Left ventricle myocardium inferior (tissue), 1 donor: ENCODE results near the gene SMIM15. TPM values are rescaled to one million over a fixed set of nuclear protein-coding genes. Genes with fewer than 3 reads are reported as not detected.

Experiments used
- DNase-seq: peaks from one replicate; pipeline ENCODE4 v3.0.0-alpha.2; 2020
- H3K27ac ChIP-seq: fragments of 200-600 bp; replicated peaks from 2 replicates; pipeline ENCODE4 v1.8.0; 2021
- H3K27me3 ChIP-seq: fragments of 200-600 bp; 2 replicates; pipeline ENCODE4 v1.8.0; 2021; ENCODE audit warnings: low read depth
- H3K36me3 ChIP-seq: fragments of 200-600 bp; 2 replicates; pipeline ENCODE4 v1.8.0; 2021
- H3K4me1 ChIP-seq: fragments of 200-600 bp; 2 replicates; pipeline ENCODE4 v1.8.0; 2021
- H3K4me3 ChIP-seq: fragments of 200-600 bp; 2 replicates; pipeline ENCODE4 v1.8.0; 2021; ENCODE audit warnings: mild to moderate bottlenecking, moderate library complexity
- H3K9me3 ChIP-seq: fragments of 200-600 bp; replicated peaks from 2 replicates; pipeline ENCODE4 v1.8.0; 2021
- CTCF ChIP-seq: fragments of 200-600 bp; IDR thresholded peaks from 2 replicates; pipeline ENCODE4 v1.8.0; 2021; ENCODE audit warnings: antibody characterized with exemption, mild to moderate bottlenecking, borderline replicate concordance
- intact Hi-C: fragments of 100-400 bp; cut with micrococcal nuclease; formaldehyde crosslinking; loops from one replicate; pipeline ENCODE4 v1.11.0; 2022
- total RNA-seq: library from RNA; stranded (reverse); fragmentation: NEBNext Ultra II Directional; extraction: Animal tissue kit (Norgen Biotek cat#: 25700); gene quantifications from one replicate; pipeline ENCODE4 v1.2.1, GENCODE V29; 2021
- donor health status: DM: no; HTN: yes; CAD: no; lungs with severe emphysema.

Gene SMIM15
- total RNA-seq, 1 donor from 2014 or later, result 23.3 TPM

GRCh38 chr5:61132559-61132958 is 29.7 kb downstream of the SMIM15 start:
- no peaks in the 10 kb centered on the region for H3K36me3 ChIP-seq
- intact Hi-C loops, result no loop called here
- no peak for DNase-seq

DNA sequence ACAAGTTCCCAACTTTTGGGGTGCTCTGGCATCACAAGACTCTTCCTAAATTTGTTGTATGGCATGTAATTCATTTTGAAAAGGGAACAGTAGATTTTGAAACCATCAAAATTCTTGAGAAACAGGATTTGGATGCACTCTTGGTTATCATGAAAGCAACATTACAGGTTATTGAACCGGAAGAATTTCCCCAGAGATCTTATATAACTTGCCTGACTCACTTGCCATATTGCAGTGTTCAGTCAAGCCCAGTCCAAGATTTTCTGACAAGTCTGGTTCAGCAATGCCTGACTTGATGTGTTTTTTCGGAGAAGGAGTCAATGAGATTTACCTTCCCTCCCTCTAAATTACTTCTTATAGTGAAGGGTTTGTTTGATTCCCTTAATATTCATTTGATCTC is 32.0 kb downstream of the SMIM15 start:
- no peaks in the 10 kb centered on the region for H3K36me3 ChIP-seq
- H3K9me3 ChIP-seq, result no peaks in the 10 kb centered on the region
- H3K4me1 ChIP-seq, result no peaks in the 10 kb centered on the region
- no peaks in the 10 kb centered on the region for H3K27me3 ChIP-seq
- H3K27ac ChIP-seq, result no peak overlapping the region
- no peak overlapping the region for H3K4me3 ChIP-seq
- intact Hi-C loops, result no loop called here
- TF ChIP-seq CTCF, result no peak
- no peak for DNase-seq

More at GRCh38 chr5:61132559-61132958, 29.7 kb downstream of the SMIM15 start:
- Histone ChIP-seq H3K4me3 (no peak overlapping the region), H3K9me3 (no peaks in the 10 kb centered on the region), H3K4me1 (no peaks in the 10 kb centered on the region), H3K27me3 (no peaks in the 10 kb centered on the region), H3K27ac (no peak overlapping the region)
- no peak for TF ChIP-seq CTCF

DNA sequence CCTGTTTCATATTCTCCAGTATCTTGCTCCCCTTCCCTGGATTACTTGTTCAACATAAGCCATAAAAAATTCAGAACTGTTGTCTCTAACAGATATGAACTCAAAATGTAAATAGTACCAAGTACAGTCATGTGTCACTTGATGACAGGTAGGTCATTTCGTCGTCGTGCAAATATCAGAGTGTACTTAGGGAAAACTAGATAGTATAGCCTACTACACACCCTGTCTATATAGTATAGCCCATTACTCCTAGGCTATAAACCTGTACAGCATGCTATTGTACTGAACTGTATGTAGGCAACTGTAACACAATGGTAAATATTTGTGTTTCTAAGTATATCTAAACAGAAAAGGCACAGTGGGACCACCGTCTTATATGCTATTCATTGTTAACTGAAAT is 39.1 kb downstream of the SMIM15 start:
- intact Hi-C loops, result no loop called here
- no peak for TF ChIP-seq CTCF
- Histone ChIP-seq H3K27ac (no peak overlapping the region), H3K4me3 (no peak overlapping the region), H3K4me1 (no peaks in the 10 kb centered on the region), H3K36me3 (no peaks in the 10 kb centered on the region), H3K9me3 (no peaks in the 10 kb centered on the region), H3K27me3 (no peaks in the 10 kb centered on the region)
- DNase-seq, result no peak

DNA sequence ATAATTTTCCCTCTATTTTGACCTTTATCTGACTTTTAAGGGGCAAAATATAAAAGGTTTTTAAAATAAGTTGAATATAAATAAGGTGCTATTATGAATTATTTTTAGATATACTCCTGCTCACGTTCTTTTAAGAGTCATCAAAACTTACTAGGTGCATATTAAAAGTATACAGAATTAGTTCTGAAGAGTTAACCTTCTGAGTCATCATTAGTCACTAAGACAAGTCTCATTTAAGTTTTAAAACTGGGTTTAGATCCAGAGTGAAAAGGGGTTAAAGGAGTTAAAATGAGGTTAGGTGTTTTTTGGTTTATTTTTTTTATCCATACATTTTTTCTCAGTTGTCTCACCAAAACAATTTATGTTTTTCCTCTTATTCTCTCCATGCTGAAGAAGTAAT is 41.7 kb downstream of the SMIM15 start:
- intact Hi-C loops, result no loop called here
- DNase-seq, result no peak

DNA sequence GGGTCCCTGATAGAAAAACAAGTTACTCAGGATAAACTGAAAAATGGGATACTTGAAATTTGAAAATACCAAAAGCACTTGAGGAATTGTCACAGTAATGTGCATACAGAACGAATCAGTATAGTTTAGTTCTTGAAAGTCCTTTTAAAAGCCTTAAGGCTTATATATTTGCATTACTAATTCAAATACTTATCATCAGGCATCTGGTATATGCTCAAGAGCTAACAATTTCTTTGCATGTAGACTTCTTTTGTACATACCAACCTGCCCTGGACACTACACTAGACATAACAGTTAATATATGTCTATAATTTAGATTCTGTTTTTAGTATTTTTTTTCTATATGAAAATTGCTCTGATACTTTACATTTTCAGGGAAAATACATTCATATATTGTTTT is 43.2 kb downstream of the SMIM15 start:
- H3K4me1 ChIP-seq, result no peaks in the 10 kb centered on the region
- no peak for DNase-seq
- no peaks in the 10 kb centered on the region for H3K36me3 ChIP-seq
- intact Hi-C loops, result no loop called here
- TF ChIP-seq CTCF, result no peak
- H3K9me3 ChIP-seq, result peaks cover 2% of the 10 kb centered on the region
- no peak overlapping the region for H3K4me3 ChIP-seq
- H3K27me3 ChIP-seq, result no peaks in the 10 kb centered on the region
- H3K27ac ChIP-seq, result no peak overlapping the region

More for the DNA sequence above, 41.7 kb downstream of the SMIM15 start:
- no peak for TF ChIP-seq CTCF
- Histone ChIP-seq H3K27ac (no peak overlapping the region), H3K4me1 (no peaks in the 10 kb centered on the region), H3K36me3 (no peaks in the 10 kb centered on the region), H3K4me3 (no peak overlapping the region), H3K9me3 (no peaks in the 10 kb centered on the region), H3K27me3 (no peaks in the 10 kb centered on the region)

- no peaks in the 10 kb centered on the region for H3K27me3 ChIP-seq
- no peaks in the 10 kb centered on the region for H3K4me1 ChIP-seq
- no peaks in the 10 kb centered on the region for H3K36me3 ChIP-seq
- intact Hi-C loops, result no loop called here
- no peak for DNase-seq
- H3K27ac ChIP-seq, result no peak overlapping the region
- H3K4me3 ChIP-seq, result no peak overlapping the region
- TF ChIP-seq CTCF, result no peak
- H3K9me3 ChIP-seq, result peaks cover 9% of the 10 kb centered on the region
Measured at GRCh38 chr5:61115968-61116367, 46.3 kb downstream of the SMIM15 start.
